ENCODE data around the gene KRTAP10-3.

DNA sequence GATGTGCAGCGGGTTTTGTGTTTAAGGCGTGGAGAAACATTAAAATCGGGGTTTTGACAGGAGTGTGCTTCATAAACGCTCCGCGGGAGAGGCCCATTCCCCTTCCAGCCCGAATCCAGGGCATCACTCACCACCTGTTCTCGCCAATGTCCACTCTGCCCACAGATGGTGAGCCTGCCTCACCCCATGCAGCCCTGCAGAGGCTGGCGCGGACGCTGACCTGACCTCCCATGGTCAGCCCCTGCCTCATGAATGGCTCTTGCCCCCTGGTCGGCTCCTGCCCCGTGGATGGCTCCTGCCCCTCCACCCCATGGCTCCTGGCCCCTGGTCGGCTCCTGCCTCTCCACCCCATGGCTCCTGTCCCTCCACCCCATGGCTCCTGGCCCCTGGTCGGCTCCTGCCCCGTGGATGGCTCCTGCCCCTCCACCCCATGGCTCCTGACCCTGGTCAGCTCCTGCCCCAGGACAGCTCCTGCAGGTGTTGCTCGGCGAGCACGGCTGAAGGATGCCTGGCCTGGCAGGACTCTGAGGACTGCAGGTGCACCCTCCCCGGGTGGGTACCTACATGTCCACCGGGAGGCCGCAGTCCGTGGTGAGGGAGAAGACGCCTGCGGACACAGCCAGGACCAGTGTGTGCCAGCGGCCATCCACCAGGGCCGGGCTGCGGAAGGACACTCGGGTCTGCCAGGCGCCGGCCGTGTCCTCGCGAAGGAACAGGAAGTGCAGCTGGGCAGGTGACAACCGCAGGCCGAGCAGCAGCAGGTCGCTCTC is 25.3 kb downstream of the KRTAP10-3 start:
- TF ChIP-seq TAF1 (IDR thresholded peaks at IDR 0.05; ENCODE audit: low read depth, low read length) = no peak
- no peak for TF ChIP-seq POLR2A (IDR thresholded peaks at IDR 0.05; ENCODE audit: low read depth, low read length)
- TF ChIP-seq POLR2AphosphoS5 (IDR thresholded peaks at IDR 0.05; ENCODE audit: low read depth, low read length) = no peak
